Liver (tissue), 9 donors: ENCODE data around the gene COL26A1. TPM values are rescaled to one million over a fixed set of nuclear protein-coding genes. Genes with fewer than 3 reads are reported as not detected.

Experiments
- DNase-seq: peaks from one replicate; pipeline ENCODE4 v3.0.0-alpha.2; 2017; ENCODE audit warnings: low spot score
- H3K27ac ChIP-seq, 2 donors: one replicate each; pipeline ENCODE4 v1.7.0; 2013; ENCODE audit warnings: inconsistent platforms in 2 of 2, low read length in 2 of 2, control low read depth in 1 of 2, low read depth in 1 of 2, mild to moderate bottlenecking in 1 of 2
- H3K27me3 ChIP-seq, 4 donors: one replicate each; pipeline versions ENCODE4 v1.6.1 to v1.7.0; 2013; ENCODE audit warnings: low read length in 3 of 4, inconsistent platforms in 1 of 4, mild to moderate bottlenecking in 1 of 4, moderate library complexity in 1 of 4; ENCODE audit not compliant: control insufficient read depth in 4 of 4, insufficient read depth in 4 of 4
- H3K36me3 ChIP-seq, 4 donors: one replicate each; pipeline versions ENCODE4 v1.6.1 to v1.7.0; 2013; ENCODE audit warnings: low read length in 3 of 4, mild to moderate bottlenecking in 3 of 4, low read depth in 1 of 4, moderate library complexity in 1 of 4; ENCODE audit not compliant: control insufficient read depth in 4 of 4, insufficient read depth in 3 of 4
- H3K4me1 ChIP-seq, 4 donors: one replicate each; pipeline versions ENCODE4 v1.6.1 to v1.7.0; 2013; ENCODE audit warnings: low read length in 3 of 4, mild to moderate bottlenecking in 3 of 4, moderate library complexity in 1 of 4; ENCODE audit not compliant: control insufficient read depth in 4 of 4, insufficient read depth in 4 of 4
- H3K4me3 ChIP-seq, 3 donors: one replicate each; pipeline versions ENCODE4 v1.6.1 to v1.7.0; 2013; ENCODE audit warnings: low read length in 3 of 3, control low read depth in 1 of 3, low read depth in 1 of 3, mild to moderate bottlenecking in 1 of 3
- H3K9ac ChIP-seq, 2 donors: one replicate each; pipeline ENCODE4 v1.7.0; 2013; ENCODE audit warnings: low read length in 2 of 2, mild to moderate bottlenecking in 2 of 2, moderate library complexity in 2 of 2, control low read depth in 1 of 2, low read depth in 1 of 2
- H3K9me3 ChIP-seq, 4 donors: one replicate each; pipeline versions ENCODE4 v1.6.1 to v1.7.0; 2013; ENCODE audit warnings: low read length in 3 of 4; ENCODE audit not compliant: control insufficient read depth in 4 of 4
- ATF3 ChIP-seq: IDR thresholded peaks from 2 replicates; pipeline ENCODE4 v1.6.1; 2016; ENCODE audit warnings: antibody characterized with exemption
- CTCF ChIP-seq: fragments of 150-350 bp; IDR thresholded peaks from 2 replicates; pipeline ENCODE4 v1.5.1; 2017; ENCODE audit warnings: improper control_type of control experiment, low read depth, low read length; ENCODE audit not compliant: missing input control
- EGR1 ChIP-seq, 2 donors: IDR thresholded peaks; 2 replicates each; pipeline ENCODE4 v1.6.1; 2016 to 2018; ENCODE audit warnings: antibody characterized with exemption in 2 of 2, low read depth in 2 of 2
- FOXA1 ChIP-seq: IDR thresholded peaks from 2 replicates; pipeline ENCODE4 v1.6.1; 2016; ENCODE audit warnings: antibody characterized with exemption
- FOXA2 ChIP-seq: IDR thresholded peaks from 2 replicates; pipeline ENCODE4 v1.6.1; 2016; ENCODE audit warnings: antibody characterized with exemption
- GABPA ChIP-seq, 2 donors: IDR thresholded peaks in 1 of 2; conservative IDR thresholded peaks in 1 of 2; 2 replicates each; pipeline ENCODE4 v1.6.1; 2016; ENCODE audit warnings: antibody characterized with exemption in 2 of 2, mild to moderate bottlenecking in 1 of 2, moderate library complexity in 1 of 2
- HNF4A ChIP-seq, 2 donors: conservative IDR thresholded peaks; 2 replicates each; pipeline ENCODE4 v1.6.1; 2016; ENCODE audit warnings: antibody characterized with exemption in 2 of 2, mild to moderate bottlenecking in 2 of 2
- HNF4G ChIP-seq: IDR thresholded peaks from 2 replicates; pipeline ENCODE4 v1.6.1; 2016; ENCODE audit warnings: antibody characterized with exemption
- JUND ChIP-seq, 2 donors: IDR thresholded peaks; 2 replicates each; pipeline ENCODE4 v1.6.1; 2016; ENCODE audit warnings: antibody characterized with exemption in 2 of 2
- MAX ChIP-seq: IDR thresholded peaks from 2 replicates; pipeline ENCODE4 v1.6.1; 2016; ENCODE audit warnings: antibody characterized with exemption
- NR2F2 ChIP-seq: IDR thresholded peaks from 2 replicates; pipeline ENCODE4 v1.6.1; 2016; ENCODE audit warnings: antibody characterized with exemption
- RAD21 ChIP-seq, 2 donors: IDR thresholded peaks; 2 replicates each; pipeline ENCODE4 v1.6.1; 2016; ENCODE audit warnings: antibody characterized with exemption in 2 of 2, mild to moderate bottlenecking in 2 of 2
- REST ChIP-seq: IDR thresholded peaks from 2 replicates; pipeline ENCODE4 v1.6.1; 2016; ENCODE audit warnings: antibody characterized with exemption, mild to moderate bottlenecking
- RXRA ChIP-seq, 2 donors: IDR thresholded peaks; 2 replicates each; pipeline ENCODE4 v1.6.1; 2017 to 2018; ENCODE audit warnings: antibody characterized with exemption in 2 of 2, mild to moderate bottlenecking in 1 of 2
- SP1 ChIP-seq: IDR thresholded peaks from 2 replicates; pipeline ENCODE4 v1.6.1; 2018; ENCODE audit warnings: antibody characterized with exemption, mild to moderate bottlenecking
- TAF1 ChIP-seq: conservative IDR thresholded peaks from 2 replicates; pipeline ENCODE4 v1.6.1; 2016; ENCODE audit warnings: antibody characterized with exemption, mild to moderate bottlenecking
- YY1 ChIP-seq: IDR thresholded peaks from 2 replicates; pipeline ENCODE4 v1.6.1; 2016; ENCODE audit warnings: antibody characterized with exemption, mild to moderate bottlenecking
- ZBTB33 ChIP-seq: IDR thresholded peaks from 2 replicates; pipeline ENCODE4 v1.6.1; 2016; ENCODE audit warnings: antibody characterized with exemption
- WGBS: extraction: QIAGEN DNeasy Blood & Tissue Kit; methylation state at CpG from one replicate; pipeline ENCODE4 v1.1.7; 2013; 5-methylcytosine and 5-hydroxymethylcytosine counted together
- polyA plus RNA-seq, 2 donors: library from polyadenylated mRNA; stranded (reverse) in 1 of 2; unstranded in 1 of 2; fragments of 200-250 nt in 1 of 2; fragments of >200 nt in 1 of 2; fragmentation: Nextera tagmentation in 1 of 2; extraction: Ambion mirVana in 1 of 2; gene quantifications; one replicate each; pipeline versions ENCODE4 v1.2.1 to v1.2.3, GENCODE V29; 2013 to 2015
- total RNA-seq, 2 donors: library from RNA; depleted of rRNA; stranded (reverse); fragments of >200 nt; gene quantifications; one replicate each; pipeline ENCODE4 v1.2.3, GENCODE V29; 2014
- donor health status: healthy.
- donor health status: healthy.
- donor health status: healthy.
- donor health status: healthy.
- donor health status: healthy.

Gene COL26A1
- total and polyA plus RNA-seq, 4 donors, result 0.76 to 1.8 (median 0.96) TPM

GRCh38 chr7:101537205-101537604 lies 174.5 kb downstream of the COL26A1 start:
- Histone ChIP-seq H3K36me3 (no peaks in the 10 kb centered on the region), H3K4me3 (no peak overlapping the region), H3K27ac (peak overlapping the region; percentile 81 to 89), H3K27me3 (no peaks in the 10 kb centered on the region), H3K9me3 (no peaks in the 10 kb centered on the region), H3K9ac (peak overlapping the region in 1 of 2 donors; percentile 13), H3K4me1 (peaks cover 17 to 41% (median 29%) of the 10 kb centered on the region in 4 donors)
- TF ChIP-seq CTCF (no peak), YY1 (no peak), HNF4A (conservative IDR thresholded peaks at IDR 0.05) (peak; percentile 93 to 98), FOXA2 (peak; percentile 79), JUND (IDR thresholded peaks at IDR 0.05) (peak; percentile 93 to 96), NR2F2 (peak; percentile 87), RAD21 (IDR thresholded peaks at IDR 0.05) (peak in 1 of 2 donors; percentile 21), TAF1 (no peak), GABPA (IDR thresholded peaks at IDR 0.05 in 1 of 2, conservative IDR thresholded peaks at IDR 0.05 in 1 of 2) (peak in 1 of 2 donors; percentile 35), REST (peak; percentile 63), ATF3 (peak; percentile 92), SP1 (peak; percentile 85), EGR1 (IDR thresholded peaks at IDR 0.05; ENCODE audit: low read depth in 2 of 2) (peak in 1 of 2 donors; percentile 32), RXRA (IDR thresholded peaks at IDR 0.05) (peak; percentile 95 to 99), ZBTB33 (no peak), FOXA1 (peak; percentile 72), HNF4G (peak; percentile 75), MAX (no peak)
- DNase-seq, result peak; percentile 69
- WGBS, result 26% methylated on average over 8 of the region's 8 CpGs
